ENCODE data around the gene P2RX7.
A peak's percentile ranks its signal among the peaks of the same experiment; 100 is the strongest.
"Not testable (repeated sequence)": the region's sequence is repeated elsewhere in the genome, so short reads cannot be mapped to it uniquely, and the experiment has no call there.

P2RX7 gene

DNA sequence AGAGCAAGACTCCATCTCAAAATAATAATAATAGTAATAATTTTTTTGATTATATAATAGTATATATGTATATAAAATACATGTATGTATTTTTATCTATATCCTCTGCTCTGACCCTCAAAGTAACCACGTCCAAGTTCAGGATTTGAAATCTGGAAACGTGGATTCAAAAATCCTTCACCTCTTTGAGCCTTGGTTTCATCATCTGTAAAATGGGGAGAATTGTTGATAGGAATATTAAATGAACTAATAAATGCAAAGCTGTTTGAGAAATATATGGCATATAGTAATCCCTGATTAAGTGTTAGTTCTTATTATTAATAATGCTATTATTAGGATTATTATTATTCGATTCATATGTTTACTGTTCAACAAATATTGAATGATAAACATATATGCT, 2.6 kb downstream of the P2RX7 start:
- no peak for DNase-seq

GRCh38 chr12:121137512-121137911, 4.8 kb downstream of the P2RX7 start:
- no peak for DNase-seq

- no peak for DNase-seq
Observed at GRCh38 chr12:121138284-121138683, 5.6 kb downstream of the P2RX7 start.

DNA sequence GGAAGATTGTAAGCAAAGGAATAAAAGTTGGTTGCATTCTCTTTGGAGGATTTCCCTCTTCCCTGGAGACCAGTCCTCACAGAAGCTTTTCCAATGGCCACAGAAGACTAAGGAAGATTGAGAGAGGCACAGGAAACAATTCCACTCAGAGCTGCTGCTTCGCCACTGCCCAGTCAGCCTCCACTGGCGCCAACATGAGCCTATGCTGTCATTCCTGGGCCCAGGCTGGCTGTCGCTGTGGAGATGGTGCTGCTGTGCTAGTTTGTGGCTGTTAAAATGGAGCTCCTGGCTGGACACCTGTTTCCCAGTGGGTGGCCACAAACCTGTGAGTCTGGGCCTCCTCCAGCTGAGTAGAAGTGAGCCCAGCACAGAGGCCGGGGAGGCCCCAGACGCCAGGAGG, 6.6 kb downstream of the P2RX7 start:
- DNase-seq, result peak in 11 of 14 donors; percentile 4 to 79 (median 46)

- no peak for DNase-seq
Observed at GRCh38 chr12:121142171-121142950, 9.7 kb downstream of the P2RX7 start.

DNA sequence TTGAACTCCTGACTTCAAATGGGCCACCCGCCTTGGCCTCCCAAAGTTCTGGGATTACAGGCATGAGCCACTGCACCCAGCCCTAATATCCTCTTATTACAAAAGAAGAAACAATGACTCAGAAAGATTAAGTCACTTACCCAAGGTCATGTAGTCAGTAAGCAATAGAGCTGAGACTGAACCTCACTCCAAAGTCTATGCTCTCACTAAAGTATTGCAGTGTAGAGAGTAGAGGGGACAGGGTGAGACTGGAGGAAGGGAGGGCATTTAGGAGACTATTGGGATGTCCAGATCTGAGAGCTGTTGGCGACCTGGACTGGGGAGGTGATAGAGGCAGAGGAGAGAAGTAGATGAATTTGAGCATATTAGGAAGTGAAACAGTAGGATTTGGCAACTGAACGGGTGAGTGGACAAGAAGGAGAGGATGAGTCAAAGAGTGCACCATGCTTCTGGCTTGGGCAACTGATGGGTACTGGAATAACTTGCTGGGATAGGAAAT, 11.8 kb downstream of the P2RX7 start:
- DNase-seq, result no peak

DNA sequence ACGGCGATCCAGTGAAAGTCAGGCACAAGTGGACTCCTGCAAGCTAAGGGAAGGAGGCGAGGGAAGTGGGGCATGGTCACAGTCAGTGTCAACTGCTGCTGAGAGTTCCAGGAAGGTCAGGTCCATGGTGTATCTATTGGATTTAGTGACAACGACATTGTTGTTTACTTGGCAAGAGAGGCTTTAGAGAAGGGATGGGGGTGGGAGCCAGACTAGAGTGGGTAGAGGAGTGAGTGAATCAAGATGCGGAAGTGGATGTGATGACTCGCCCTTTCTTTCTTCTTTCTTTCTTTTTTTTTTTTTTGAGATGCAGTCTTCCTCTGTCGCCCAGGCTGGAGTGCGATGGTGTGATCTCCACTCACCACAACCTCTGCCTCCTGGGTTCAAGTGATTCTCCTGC, 12.5 kb downstream of the P2RX7 start:
- DNase-seq, result no peak

DNA sequence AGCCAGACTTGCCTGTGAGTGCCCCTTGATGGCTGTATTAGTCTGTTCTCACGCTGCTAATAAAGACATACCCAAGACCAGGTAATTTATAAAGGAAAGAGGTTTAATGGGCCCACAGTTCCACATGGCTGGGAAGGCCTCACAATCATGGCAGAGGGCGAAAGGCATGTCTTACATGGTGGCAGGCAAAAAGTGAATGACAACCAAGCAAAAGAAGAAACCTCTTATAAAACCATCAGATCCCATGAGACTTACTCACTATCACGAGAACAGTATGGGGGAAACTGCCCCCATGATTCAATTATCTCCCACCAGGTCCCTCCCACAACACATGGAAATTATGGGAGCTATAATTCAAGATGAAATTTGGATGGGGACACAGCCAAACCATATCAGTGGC, 16.6 kb downstream of the P2RX7 start:
- not testable (repeated sequence) for DNase-seq

- DNase-seq, result peak in 1 of 14 donors; percentile 88
Observed at GRCh38 chr12:121154793-121155375, 22.2 kb downstream of the P2RX7 start.

DNA sequence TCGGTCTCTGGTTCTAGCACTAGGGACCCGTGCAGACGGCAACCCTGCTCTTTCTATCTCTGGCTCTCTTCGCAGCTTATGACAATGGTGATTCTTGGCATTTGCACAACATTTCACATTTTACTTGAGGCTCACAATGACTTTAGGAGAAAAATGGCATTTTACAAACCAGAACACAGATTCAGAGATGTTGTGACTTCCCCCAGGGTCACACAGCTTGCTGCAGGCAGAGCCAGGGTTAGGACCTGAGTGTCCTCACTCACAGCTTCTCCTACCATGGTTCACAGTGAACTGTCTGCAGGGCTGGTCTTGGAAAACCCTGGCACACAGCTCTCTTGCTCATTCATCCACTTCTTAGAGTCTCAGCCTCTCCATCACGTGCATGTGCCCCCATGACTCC, 23.7 kb downstream of the P2RX7 start:
- no peak for DNase-seq

DNA sequence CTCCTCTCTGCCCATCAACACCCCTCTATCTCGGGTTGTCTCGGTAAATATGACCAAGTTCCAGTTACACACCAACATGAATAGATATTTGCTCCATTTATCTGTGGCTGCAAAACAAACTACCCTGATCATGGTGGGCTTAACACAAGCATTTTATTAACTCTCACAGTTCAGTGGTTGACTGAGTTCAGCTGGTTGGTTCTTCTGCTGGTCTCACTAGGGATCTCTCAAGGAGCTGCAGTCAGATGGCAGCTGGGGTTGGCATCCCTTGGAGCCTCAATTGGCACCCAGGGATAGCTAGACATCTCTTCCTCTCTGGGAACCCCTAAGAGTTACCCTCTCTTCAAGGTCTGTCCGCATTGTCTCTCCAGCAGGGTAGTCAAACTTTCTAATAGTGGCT, 25.4 kb downstream of the P2RX7 start:
- no peak for DNase-seq

DNA sequence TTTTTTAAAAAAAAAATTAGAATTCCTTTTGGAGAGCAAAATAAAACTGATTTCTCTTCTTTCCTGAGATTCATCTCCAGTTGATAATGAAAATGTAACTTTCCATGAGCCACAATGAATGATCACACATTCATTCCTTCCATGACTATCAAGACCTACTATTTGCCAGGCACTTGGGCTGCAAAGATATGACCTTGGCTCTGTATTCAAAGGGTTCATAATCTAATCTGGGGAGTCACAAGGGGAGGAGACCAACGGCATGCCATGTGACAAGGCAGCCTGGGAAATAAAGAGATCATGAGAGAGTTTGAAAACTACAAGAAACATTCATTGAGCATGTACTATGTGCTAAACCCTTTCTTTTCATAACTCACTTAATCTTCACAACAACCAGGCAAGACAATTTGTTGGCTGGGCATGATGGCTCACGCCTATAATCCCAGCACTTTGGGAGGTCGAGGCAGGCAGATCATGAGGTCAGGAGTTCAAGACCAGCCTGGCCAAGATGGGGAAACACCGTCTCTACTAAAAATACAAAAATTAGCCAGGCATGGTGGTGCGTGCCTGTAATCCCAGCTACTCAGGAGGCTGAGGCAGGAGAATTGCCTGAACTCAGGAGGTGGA, 26.2 kb downstream of the P2RX7 start:
- DNase-seq, result not testable (repeated sequence)

DNA sequence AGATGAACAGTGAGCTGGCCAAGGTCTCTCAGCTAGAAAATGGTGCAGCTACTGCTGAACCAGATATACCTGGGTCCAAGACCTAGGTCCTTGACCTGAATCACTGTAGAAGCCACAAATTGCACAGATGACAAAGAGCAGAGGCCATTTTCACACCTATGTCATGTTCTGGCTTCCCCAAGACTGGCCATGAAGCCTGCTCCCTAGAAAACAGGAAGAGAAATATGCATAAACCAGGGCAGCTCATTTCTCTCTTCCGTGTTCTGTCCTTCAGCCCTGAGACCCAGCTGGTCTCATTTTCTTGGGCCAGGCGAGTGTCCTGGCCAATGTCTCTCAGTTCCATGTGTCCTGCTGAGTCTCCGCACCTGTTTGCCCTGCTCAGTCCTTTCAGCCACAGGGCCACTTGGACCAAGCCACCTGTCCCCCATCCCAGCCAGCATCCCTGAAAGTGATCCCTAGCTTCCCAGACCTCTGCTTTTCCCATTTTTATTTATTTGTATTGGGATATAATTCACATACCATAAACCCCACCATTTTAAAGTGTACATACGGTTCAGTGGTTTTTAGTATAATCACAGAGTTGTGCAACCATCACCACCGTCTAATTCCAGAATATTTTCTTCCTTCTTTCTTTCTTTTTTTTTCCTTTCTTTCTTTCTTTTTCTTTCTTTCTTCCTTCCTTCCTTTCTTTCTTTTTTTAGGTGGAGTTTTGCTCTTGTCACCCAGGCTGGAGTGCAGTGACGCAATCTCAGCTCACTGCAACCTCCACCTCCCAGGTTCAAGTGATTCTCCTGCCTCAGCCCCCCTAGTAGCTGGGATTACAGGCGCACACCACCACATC, 27.0 kb downstream of the P2RX7 start:
- DNase-seq, result peak in 4 of 14 donors; percentile 10 to 99 (median 46)

- DNase-seq, result no peak
Observed at GRCh38 chr12:121162384-121162783, 29.7 kb downstream of the P2RX7 start.

DNA sequence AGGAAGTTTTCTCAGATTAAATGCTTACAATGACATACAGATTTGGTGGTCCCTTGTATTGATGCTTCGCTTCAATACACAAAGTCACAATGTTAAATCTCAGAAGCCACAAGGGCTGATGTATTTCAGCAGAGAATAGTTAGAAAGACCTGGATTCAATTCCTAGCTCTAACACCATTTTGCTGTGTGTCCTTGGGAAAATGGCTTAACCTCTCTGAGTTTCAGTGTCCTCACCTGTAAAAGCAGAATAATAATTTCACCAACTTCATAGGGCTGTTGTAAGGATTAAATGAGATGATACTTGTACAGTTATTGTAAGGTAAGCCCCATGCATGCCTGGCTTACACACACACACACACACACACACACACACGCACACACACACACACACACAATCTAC, 30.3 kb downstream of the P2RX7 start:
- no peak for DNase-seq

- DNase-seq, result not testable (repeated sequence)
Observed at GRCh38 chr12:121164839-121165238, 32.2 kb downstream of the P2RX7 start.

- no peak for DNase-seq
Observed at GRCh38 chr12:121165316-121165715, 32.6 kb downstream of the P2RX7 start.

DNA sequence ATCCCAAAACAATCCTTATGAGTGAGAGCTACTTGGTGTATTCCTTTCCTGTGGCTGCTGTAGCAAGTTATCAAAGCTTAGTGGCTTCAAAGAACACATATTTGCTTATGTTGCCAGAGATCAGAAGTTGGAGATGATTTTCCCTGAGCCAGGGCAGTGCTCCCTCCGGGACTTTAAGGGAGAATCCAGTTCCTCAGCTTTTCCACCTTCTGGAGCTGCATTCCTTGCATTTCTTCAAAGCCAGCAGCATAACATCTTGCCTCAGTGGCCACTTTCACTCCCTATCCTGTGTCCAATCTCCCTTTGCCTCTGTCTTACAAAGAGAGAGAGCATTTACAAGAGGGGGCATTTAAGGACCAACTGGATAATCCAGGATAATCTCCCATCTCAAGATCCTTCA, 33.7 kb downstream of the P2RX7 start:
- no peak for DNase-seq

GRCh38 chr12:121167232-121167820, 34.6 kb downstream of the P2RX7 start:
- no peak for DNase-seq

- DNase-seq, result no peak
Observed at GRCh38 chr12:121167951-121168350, 35.3 kb downstream of the P2RX7 start.

DNA sequence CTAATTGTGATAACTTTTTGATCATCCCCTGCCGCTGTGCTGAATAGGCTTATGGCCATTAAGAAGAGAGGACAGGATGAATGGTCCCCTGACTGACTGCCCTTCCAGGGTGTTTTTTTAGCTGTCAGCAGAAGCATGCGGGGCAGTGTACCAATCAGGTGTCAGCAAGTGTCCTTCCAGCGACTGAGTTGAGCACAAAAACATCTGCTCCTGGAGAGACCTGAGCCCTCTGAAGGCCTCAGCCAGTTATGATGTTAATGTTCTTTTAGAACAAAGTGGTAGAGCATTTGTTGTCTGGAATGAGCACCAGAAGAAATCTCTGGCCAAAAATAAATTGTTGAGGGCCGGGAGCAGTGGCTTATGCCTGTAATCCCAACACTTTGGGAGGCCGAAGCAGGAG, 37.5 kb downstream of the P2RX7 start:
- DNase-seq, result no peak

- no peak for DNase-seq
Observed at GRCh38 chr12:121170611-121171260, 38.1 kb downstream of the P2RX7 start.

Measured in C1 segment of cervical spinal cord (tissue), 14 donors.